ENCODE results near the gene PDE1A.
"Not testable (repeated sequence)": the region's sequence is repeated elsewhere in the genome, so short reads cannot be mapped to it uniquely, and the experiment has no call there.

Gene PDE1A

DNA sequence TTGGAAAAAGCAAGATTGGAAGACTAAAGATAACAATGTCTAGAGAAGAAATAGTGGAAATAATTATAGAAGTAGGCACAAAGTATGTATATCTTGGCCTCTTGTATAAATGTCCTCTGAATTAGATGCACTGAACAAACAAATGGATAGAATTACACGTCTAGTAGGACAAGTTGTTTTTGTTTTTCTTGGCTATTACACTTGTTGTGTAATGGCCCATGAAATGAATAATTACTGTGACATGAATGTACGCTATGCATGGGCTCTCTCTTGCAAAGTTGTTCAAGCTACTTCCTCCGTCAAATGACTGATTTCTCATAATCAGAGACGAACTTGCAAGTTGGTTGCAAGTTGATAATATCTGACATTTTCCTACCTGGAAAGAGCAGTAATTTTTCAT, 126.2 kb downstream of the PDE1A start:
- Histone ChIP-seq H3K27me3 (ENCODE audit: control insufficient read depth in 1 of 2, insufficient read depth in 2 of 2, low read length in 2 of 2) (no peaks in the 10 kb centered on the region), H3K4me1 (ENCODE audit: control insufficient read depth in 1 of 2, insufficient read depth in 2 of 2, low read length in 2 of 2) (no peaks in the 10 kb centered on the region), H3K4me3 (ENCODE audit: low read depth in 1 of 2, low read length in 2 of 2) (no peak overlapping the region), H3K36me3 (ENCODE audit: control insufficient read depth in 1 of 2, insufficient read depth in 2 of 2, low read length in 2 of 2) (no peaks in the 10 kb centered on the region), H3K9me3 (ENCODE audit: control insufficient read depth in 1 of 2, low read length in 2 of 2) (no peaks in the 10 kb centered on the region), H3K9ac (ENCODE audit: low read depth in 1 of 2, low read length in 2 of 2) (no peak overlapping the region), H3K27ac (ENCODE audit: low read depth, low read length) (no peak overlapping the region)

DNA sequence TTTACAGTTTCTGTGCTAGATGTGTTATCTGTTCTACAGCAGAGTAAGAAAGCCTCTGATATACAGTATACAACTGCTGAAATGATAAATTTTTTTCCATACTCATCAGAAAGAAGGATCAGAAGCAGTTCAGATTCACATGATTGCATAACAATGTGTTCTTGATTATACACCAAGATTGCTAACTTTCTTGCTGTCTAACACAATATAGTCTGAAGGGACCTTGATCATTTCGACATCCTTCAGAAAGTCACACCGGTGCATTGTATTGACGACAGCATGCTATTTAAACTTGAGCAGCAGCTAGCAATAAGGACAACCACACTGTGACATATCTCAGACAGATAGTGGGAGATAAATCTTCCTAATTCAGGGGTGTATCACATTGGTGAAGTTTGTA, 127.2 kb downstream of the PDE1A start:
- Histone ChIP-seq H3K27me3 (ENCODE audit: control insufficient read depth in 1 of 2, insufficient read depth in 2 of 2, low read length in 2 of 2) (no peaks in the 10 kb centered on the region), H3K9ac (ENCODE audit: low read depth in 1 of 2, low read length in 2 of 2) (no peak overlapping the region), H3K36me3 (ENCODE audit: control insufficient read depth in 1 of 2, insufficient read depth in 2 of 2, low read length in 2 of 2) (no peaks in the 10 kb centered on the region), H3K4me1 (ENCODE audit: control insufficient read depth in 1 of 2, insufficient read depth in 2 of 2, low read length in 2 of 2) (no peaks in the 10 kb centered on the region), H3K27ac (ENCODE audit: low read depth, low read length) (no peak overlapping the region), H3K4me3 (ENCODE audit: low read depth in 1 of 2, low read length in 2 of 2) (no peak overlapping the region), H3K9me3 (ENCODE audit: control insufficient read depth in 1 of 2, low read length in 2 of 2) (no peaks in the 10 kb centered on the region)

GRCh38 chr2:182298456-182298855, 128.4 kb downstream of the PDE1A start:
- Histone ChIP-seq H3K4me1 (ENCODE audit: control insufficient read depth in 1 of 2, insufficient read depth in 2 of 2, low read length in 2 of 2) (no peaks in the 10 kb centered on the region), H3K9ac (ENCODE audit: low read depth in 1 of 2, low read length in 2 of 2) (no peak overlapping the region), H3K36me3 (ENCODE audit: control insufficient read depth in 1 of 2, insufficient read depth in 2 of 2, low read length in 2 of 2) (no peaks in the 10 kb centered on the region), H3K27ac (ENCODE audit: low read depth, low read length) (no peak overlapping the region), H3K27me3 (ENCODE audit: control insufficient read depth in 1 of 2, insufficient read depth in 2 of 2, low read length in 2 of 2) (no peaks in the 10 kb centered on the region), H3K4me3 (ENCODE audit: low read depth in 1 of 2, low read length in 2 of 2) (no peak overlapping the region), H3K9me3 (ENCODE audit: control insufficient read depth in 1 of 2, low read length in 2 of 2) (no peaks in the 10 kb centered on the region)

GRCh38 chr2:182291296-182291695, 135.5 kb downstream of the PDE1A start:
- Histone ChIP-seq H3K4me1 (ENCODE audit: control insufficient read depth in 1 of 2, insufficient read depth in 2 of 2, low read length in 2 of 2) (no peaks in the 10 kb centered on the region), H3K4me3 (ENCODE audit: low read depth in 1 of 2, low read length in 2 of 2) (no peak overlapping the region), H3K9ac (ENCODE audit: low read depth in 1 of 2, low read length in 2 of 2) (no peak overlapping the region), H3K27ac (ENCODE audit: low read depth, low read length) (no peak overlapping the region), H3K27me3 (ENCODE audit: control insufficient read depth in 1 of 2, insufficient read depth in 2 of 2, low read length in 2 of 2) (no peaks in the 10 kb centered on the region), H3K9me3 (ENCODE audit: control insufficient read depth in 1 of 2, low read length in 2 of 2) (no peaks in the 10 kb centered on the region), H3K36me3 (ENCODE audit: control insufficient read depth in 1 of 2, insufficient read depth in 2 of 2, low read length in 2 of 2) (no peaks in the 10 kb centered on the region)

GRCh38 chr2:182283512-182283911, 143.3 kb downstream of the PDE1A start:
- Histone ChIP-seq H3K36me3 (ENCODE audit: control insufficient read depth in 1 of 2, insufficient read depth in 2 of 2, low read length in 2 of 2) (no peaks in the 10 kb centered on the region), H3K27me3 (ENCODE audit: control insufficient read depth in 1 of 2, insufficient read depth in 2 of 2, low read length in 2 of 2) (no peaks in the 10 kb centered on the region), H3K27ac (ENCODE audit: low read depth, low read length) (no peak overlapping the region), H3K4me1 (ENCODE audit: control insufficient read depth in 1 of 2, insufficient read depth in 2 of 2, low read length in 2 of 2) (no peaks in the 10 kb centered on the region), H3K9me3 (ENCODE audit: control insufficient read depth in 1 of 2, low read length in 2 of 2) (no peaks in the 10 kb centered on the region), H3K4me3 (ENCODE audit: low read depth in 1 of 2, low read length in 2 of 2) (no peak overlapping the region), H3K9ac (ENCODE audit: low read depth in 1 of 2, low read length in 2 of 2) (no peak overlapping the region)

DNA sequence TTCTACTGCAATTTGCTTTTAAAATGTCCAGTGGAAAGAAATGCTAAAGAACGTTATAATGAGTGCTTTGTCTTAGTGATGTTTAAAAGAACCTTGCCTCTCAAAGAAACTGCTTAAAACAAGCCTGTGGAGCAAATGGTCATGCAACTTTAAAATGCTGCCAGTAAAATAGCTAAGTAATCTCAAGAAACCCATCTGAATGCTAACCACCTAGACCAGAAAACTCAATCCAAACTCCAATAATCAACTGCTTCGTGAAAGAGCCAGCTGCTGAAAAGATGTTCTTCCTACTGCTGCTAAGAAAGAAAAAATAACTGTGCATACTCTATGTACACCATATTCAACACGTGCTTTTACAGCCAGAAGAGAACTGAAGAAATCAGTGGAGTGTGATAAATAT, 145.6 kb downstream of the PDE1A start:
- H3K9ac ChIP-seq (ENCODE audit: low read depth in 1 of 2, low read length in 2 of 2) = no peak overlapping the region

DNA sequence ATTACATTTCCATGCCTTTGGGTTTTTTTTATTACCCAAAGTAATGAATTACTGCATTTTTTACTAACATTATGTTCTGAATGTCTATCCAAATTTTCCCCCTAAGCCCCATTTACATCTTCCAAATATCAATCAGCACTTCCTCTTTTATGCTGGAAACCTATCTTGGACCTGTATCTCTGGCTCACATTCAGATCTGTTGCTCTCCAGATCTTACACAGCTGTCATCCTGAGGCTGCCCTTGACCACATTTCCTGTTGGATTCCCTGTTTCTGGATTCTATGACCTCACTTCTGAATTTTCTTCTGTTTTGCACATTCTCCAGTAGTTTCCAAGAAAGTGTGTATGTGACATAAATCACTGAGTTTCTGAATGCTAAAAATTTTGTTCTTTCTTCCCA, 146.7 kb downstream of the PDE1A start:
- Histone ChIP-seq H3K27ac (ENCODE audit: low read depth, low read length) (no peak overlapping the region), H3K9ac (ENCODE audit: low read depth in 1 of 2, low read length in 2 of 2) (no peak overlapping the region), H3K4me3 (ENCODE audit: low read depth in 1 of 2, low read length in 2 of 2) (no peak overlapping the region), H3K9me3 (ENCODE audit: control insufficient read depth in 1 of 2, low read length in 2 of 2) (peaks cover 3 to 11% of the 10 kb centered on the region in 2 donors), H3K4me1 (ENCODE audit: control insufficient read depth in 1 of 2, insufficient read depth in 2 of 2, low read length in 2 of 2) (no peaks in the 10 kb centered on the region), H3K36me3 (ENCODE audit: control insufficient read depth in 1 of 2, insufficient read depth in 2 of 2, low read length in 2 of 2) (no peaks in the 10 kb centered on the region), H3K27me3 (ENCODE audit: control insufficient read depth in 1 of 2, insufficient read depth in 2 of 2, low read length in 2 of 2) (no peaks in the 10 kb centered on the region)

More for the DNA sequence above, 145.6 kb downstream of the PDE1A start:
- Histone ChIP-seq H3K27ac (ENCODE audit: low read depth, low read length) (no peak overlapping the region), H3K27me3 (ENCODE audit: control insufficient read depth in 1 of 2, insufficient read depth in 2 of 2, low read length in 2 of 2) (no peaks in the 10 kb centered on the region), H3K9me3 (ENCODE audit: control insufficient read depth in 1 of 2, low read length in 2 of 2) (peaks cover 3 to 11% of the 10 kb centered on the region in 2 donors), H3K4me1 (ENCODE audit: control insufficient read depth in 1 of 2, insufficient read depth in 2 of 2, low read length in 2 of 2) (no peaks in the 10 kb centered on the region), H3K4me3 (ENCODE audit: low read depth in 1 of 2, low read length in 2 of 2) (no peak overlapping the region), H3K36me3 (ENCODE audit: control insufficient read depth in 1 of 2, insufficient read depth in 2 of 2, low read length in 2 of 2) (no peaks in the 10 kb centered on the region)

- H3K4me3 ChIP-seq (ENCODE audit: low read depth in 1 of 2, low read length in 2 of 2); H3K27me3 ChIP-seq (ENCODE audit: control insufficient read depth in 1 of 2, insufficient read depth in 2 of 2, low read length in 2 of 2); H3K4me1 ChIP-seq (ENCODE audit: control insufficient read depth in 1 of 2, insufficient read depth in 2 of 2, low read length in 2 of 2); H3K9ac ChIP-seq (ENCODE audit: low read depth in 1 of 2, low read length in 2 of 2); H3K36me3 ChIP-seq (ENCODE audit: control insufficient read depth in 1 of 2, insufficient read depth in 2 of 2, low read length in 2 of 2); H3K27ac ChIP-seq (ENCODE audit: low read depth, low read length): not testable (repeated sequence)
- H3K9me3 ChIP-seq (ENCODE audit: control insufficient read depth in 1 of 2, low read length in 2 of 2) = peaks cover 3 to 11% of the 10 kb centered on the region in 2 donors
Observed at GRCh38 chr2:182276662-182277061, 150.2 kb downstream of the PDE1A start.

DNA sequence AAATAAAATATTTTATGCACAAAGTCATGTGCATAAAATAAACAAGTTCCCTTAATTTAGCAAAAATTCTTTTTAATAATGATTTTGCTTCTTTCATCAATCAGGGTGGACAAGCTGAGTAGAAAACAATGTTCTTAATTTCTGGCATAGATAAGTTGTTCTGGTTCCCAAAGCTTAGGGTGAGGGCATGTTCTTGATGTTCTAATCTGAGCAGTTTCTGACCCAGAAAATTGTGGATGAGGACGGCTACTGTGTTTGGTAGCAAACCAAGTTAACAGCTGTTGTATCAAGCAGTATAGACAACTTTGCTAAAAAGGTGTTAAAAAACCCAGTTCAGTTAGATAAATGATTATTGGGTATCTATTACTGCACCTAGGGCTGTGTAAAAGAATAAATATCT, 158.9 kb downstream of the PDE1A start:
- Histone ChIP-seq H3K4me3 (ENCODE audit: low read depth in 1 of 2, low read length in 2 of 2) (no peak overlapping the region), H3K27me3 (ENCODE audit: control insufficient read depth in 1 of 2, insufficient read depth in 2 of 2, low read length in 2 of 2) (no peaks in the 10 kb centered on the region), H3K27ac (ENCODE audit: low read depth, low read length) (no peak overlapping the region), H3K9me3 (ENCODE audit: control insufficient read depth in 1 of 2, low read length in 2 of 2) (no peaks in the 10 kb centered on the region), H3K9ac (ENCODE audit: low read depth in 1 of 2, low read length in 2 of 2) (no peak overlapping the region), H3K4me1 (ENCODE audit: control insufficient read depth in 1 of 2, insufficient read depth in 2 of 2, low read length in 2 of 2) (no peaks in the 10 kb centered on the region), H3K36me3 (ENCODE audit: control insufficient read depth in 1 of 2, insufficient read depth in 2 of 2, low read length in 2 of 2) (no peaks in the 10 kb centered on the region)

- no peaks in the 10 kb centered on the region for H3K36me3 ChIP-seq (ENCODE audit: control insufficient read depth in 1 of 2, insufficient read depth in 2 of 2, low read length in 2 of 2)
- H3K9me3 ChIP-seq (ENCODE audit: control insufficient read depth in 1 of 2, low read length in 2 of 2) = no peaks in the 10 kb centered on the region
- H3K9ac ChIP-seq (ENCODE audit: low read depth in 1 of 2, low read length in 2 of 2) = no peak overlapping the region
- no peak overlapping the region for H3K27ac ChIP-seq (ENCODE audit: low read depth, low read length)
- no peaks in the 10 kb centered on the region for H3K4me1 ChIP-seq (ENCODE audit: control insufficient read depth in 1 of 2, insufficient read depth in 2 of 2, low read length in 2 of 2)
- no peak overlapping the region for H3K4me3 ChIP-seq (ENCODE audit: low read depth in 1 of 2, low read length in 2 of 2)
- H3K27me3 ChIP-seq (ENCODE audit: control insufficient read depth in 1 of 2, insufficient read depth in 2 of 2, low read length in 2 of 2) = no peaks in the 10 kb centered on the region
Observed at GRCh38 chr2:182266909-182267308, 159.9 kb downstream of the PDE1A start.

DNA sequence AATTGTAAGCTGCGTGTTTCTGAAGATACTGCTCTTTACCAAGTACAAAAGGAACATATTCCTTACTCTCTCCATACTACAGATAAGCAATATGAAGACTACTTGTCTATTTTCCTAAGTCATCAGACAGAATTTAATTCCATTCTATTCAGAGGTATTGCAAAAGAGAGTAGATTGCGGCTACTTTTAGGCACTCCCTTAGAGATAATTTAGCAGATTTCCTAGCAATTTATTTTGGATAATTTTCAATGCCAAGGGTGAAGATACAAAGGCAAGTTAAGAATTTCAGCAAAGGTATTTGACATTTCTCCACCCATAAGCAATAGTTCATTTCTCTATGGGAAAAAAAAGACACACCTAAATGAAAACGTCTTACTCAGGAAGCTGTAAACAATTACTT, 161.1 kb downstream of the PDE1A start:
- Histone ChIP-seq H3K4me3 (ENCODE audit: low read depth in 1 of 2, low read length in 2 of 2) (no peak overlapping the region), H3K27me3 (ENCODE audit: control insufficient read depth in 1 of 2, insufficient read depth in 2 of 2, low read length in 2 of 2) (no peaks in the 10 kb centered on the region), H3K4me1 (ENCODE audit: control insufficient read depth in 1 of 2, insufficient read depth in 2 of 2, low read length in 2 of 2) (no peaks in the 10 kb centered on the region), H3K27ac (ENCODE audit: low read depth, low read length) (no peak overlapping the region), H3K9me3 (ENCODE audit: control insufficient read depth in 1 of 2, low read length in 2 of 2) (no peaks in the 10 kb centered on the region), H3K9ac (ENCODE audit: low read depth in 1 of 2, low read length in 2 of 2) (no peak overlapping the region), H3K36me3 (ENCODE audit: control insufficient read depth in 1 of 2, insufficient read depth in 2 of 2, low read length in 2 of 2) (no peaks in the 10 kb centered on the region)
